ENCODE measurements around the gene GLT8D2. TPM values are rescaled to one million over a fixed set of nuclear protein-coding genes. Genes with fewer than 3 reads are reported as not detected.
A peak's percentile ranks its signal among the peaks of the same experiment; 100 is the strongest.

GLT8D2 gene
- total RNA-seq, 1 donor: 52.5 TPM

GRCh38 chr12:103978384-103978982 is 71.5 kb downstream of the GLT8D2 start:
- Histone ChIP-seq H3K27ac (ENCODE audit: low read depth, low read length) (no peak overlapping the region), H4K20me1 (ENCODE audit: insufficient read depth, low read length) (peaks cover 12% of the 10 kb centered on the region), H3K4me3 (ENCODE audit: insufficient read depth, low read length) (no peak overlapping the region), H3K36me3 (ENCODE audit: insufficient read depth, low read length) (peaks cover 61% of the 10 kb centered on the region), H2AFZ (ENCODE audit: low read length) (no peak overlapping the region), H3K9me3 (ENCODE audit: low read depth, low read length) (no peaks in the 10 kb centered on the region), H3K4me2 (ENCODE audit: insufficient read depth, low read length) (no peak overlapping the region), H3K79me2 (ENCODE audit: insufficient read depth, low read length) (peaks cover 59% of the 10 kb centered on the region), H3K27me3 (ENCODE audit: insufficient read depth, low read length) (no peaks in the 10 kb centered on the region), H3K4me1 (ENCODE audit: insufficient read depth, low read length) (no peaks in the 10 kb centered on the region)
- TF ChIP-seq CTCF (IDR thresholded peaks at IDR 0.05; ENCODE audit: extremely low read depth, low read depth, low read length): no peak
- no peak for DNase-seq (ENCODE audit: insufficient read length, low spot score, missing footprints)

GRCh38 chr12:103975368-103975767 is 74.6 kb downstream of the GLT8D2 start:
- DNase-seq (ENCODE audit: insufficient read length, low spot score, missing footprints): no peak
- H3K27me3 ChIP-seq (ENCODE audit: insufficient read depth, low read length): no peaks in the 10 kb centered on the region
- TF ChIP-seq CTCF (IDR thresholded peaks at IDR 0.05; ENCODE audit: extremely low read depth, low read depth, low read length): no peak
- no peaks in the 10 kb centered on the region for H3K9me3 ChIP-seq (ENCODE audit: low read depth, low read length)
- H3K27ac ChIP-seq (ENCODE audit: low read depth, low read length): no peak overlapping the region
- H4K20me1 ChIP-seq (ENCODE audit: insufficient read depth, low read length): peaks cover 21% of the 10 kb centered on the region
- H2AFZ ChIP-seq (ENCODE audit: low read length): no peak overlapping the region
- H3K4me1 ChIP-seq (ENCODE audit: insufficient read depth, low read length): no peaks in the 10 kb centered on the region
- peaks cover 90% of the 10 kb centered on the region for H3K79me2 ChIP-seq (ENCODE audit: insufficient read depth, low read length)
- no peak overlapping the region for H3K4me3 ChIP-seq (ENCODE audit: insufficient read depth, low read length)
- H3K4me2 ChIP-seq (ENCODE audit: insufficient read depth, low read length): no peak overlapping the region
- peaks cover 44% of the 10 kb centered on the region for H3K36me3 ChIP-seq (ENCODE audit: insufficient read depth, low read length)

DNA sequence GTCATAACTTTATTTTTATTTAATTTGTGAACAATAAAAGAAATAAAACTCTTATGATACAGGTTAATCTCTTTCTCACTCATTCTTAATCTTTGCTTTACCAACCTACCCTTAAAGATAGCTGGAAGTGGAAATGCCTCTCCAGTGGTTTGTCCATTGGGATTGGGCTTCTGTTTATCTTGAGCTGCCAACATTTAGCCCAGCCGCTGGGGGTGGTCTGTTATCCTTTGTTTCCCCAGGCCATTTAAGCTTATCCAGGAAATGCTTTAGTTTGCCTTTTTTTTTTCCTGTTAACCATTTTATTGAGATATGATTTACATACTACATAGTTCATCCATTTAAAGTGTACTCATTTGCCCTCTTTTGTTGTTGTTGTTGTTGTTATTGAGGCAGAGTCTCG is 76.1 kb downstream of the GLT8D2 start:
- Histone ChIP-seq H3K9me3 (ENCODE audit: low read depth, low read length) (no peaks in the 10 kb centered on the region), H4K20me1 (ENCODE audit: insufficient read depth, low read length) (peaks cover 31% of the 10 kb centered on the region), H3K4me1 (ENCODE audit: insufficient read depth, low read length) (peaks cover 12% of the 10 kb centered on the region), H3K27me3 (ENCODE audit: insufficient read depth, low read length) (no peaks in the 10 kb centered on the region), H3K79me2 (ENCODE audit: insufficient read depth, low read length) (peaks cover 99% of the 10 kb centered on the region), H3K27ac (ENCODE audit: low read depth, low read length) (no peak overlapping the region), H3K4me2 (ENCODE audit: insufficient read depth, low read length) (no peak overlapping the region), H3K4me3 (ENCODE audit: insufficient read depth, low read length) (no peak overlapping the region), H2AFZ (ENCODE audit: low read length) (no peak overlapping the region), H3K36me3 (ENCODE audit: insufficient read depth, low read length) (peaks cover 38% of the 10 kb centered on the region)
- DNase-seq (ENCODE audit: insufficient read length, low spot score, missing footprints): no peak
- TF ChIP-seq CTCF (IDR thresholded peaks at IDR 0.05; ENCODE audit: extremely low read depth, low read depth, low read length): no peak

DNA sequence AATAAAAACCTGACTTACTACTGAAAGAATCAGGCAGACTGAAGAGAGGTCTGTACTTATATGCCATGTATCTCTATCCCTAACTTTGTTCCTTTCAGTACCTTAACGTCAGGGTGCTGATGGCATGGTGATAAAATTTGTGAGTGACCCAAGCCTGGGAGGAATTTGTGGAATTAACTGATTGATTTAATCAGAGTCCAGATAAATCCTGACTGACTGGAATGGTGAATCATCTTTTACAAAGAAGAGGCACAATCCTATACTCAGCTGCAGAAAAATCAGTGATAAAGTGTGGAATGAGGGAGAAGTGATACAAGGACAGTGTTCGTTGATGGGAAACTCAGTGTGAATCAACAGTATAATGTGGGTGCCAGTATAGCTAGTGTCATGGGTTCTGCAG is 80.6 kb downstream of the GLT8D2 start:
- Histone ChIP-seq H3K36me3 (ENCODE audit: insufficient read depth, low read length) (peaks cover 27% of the 10 kb centered on the region), H3K27me3 (ENCODE audit: insufficient read depth, low read length) (no peaks in the 10 kb centered on the region), H4K20me1 (ENCODE audit: insufficient read depth, low read length) (peaks cover 28% of the 10 kb centered on the region), H3K27ac (ENCODE audit: low read depth, low read length) (peak overlapping the region; percentile 84), H3K4me2 (ENCODE audit: insufficient read depth, low read length) (peak overlapping the region; percentile 60), H3K4me3 (ENCODE audit: insufficient read depth, low read length) (peak overlapping the region; percentile 17), H3K79me2 (ENCODE audit: insufficient read depth, low read length) (peaks cover 97% of the 10 kb centered on the region), H3K4me1 (ENCODE audit: insufficient read depth, low read length) (peaks cover 25% of the 10 kb centered on the region), H2AFZ (ENCODE audit: low read length) (no peak overlapping the region), H3K9me3 (ENCODE audit: low read depth, low read length) (no peaks in the 10 kb centered on the region)
- peak; percentile 79 for DNase-seq (ENCODE audit: insufficient read length, low spot score, missing footprints)
- TF ChIP-seq CTCF (IDR thresholded peaks at IDR 0.05; ENCODE audit: extremely low read depth, low read depth, low read length): no peak
